HL-60 (cell line): ENCODE data around the gene AIG1.
"Not testable (repeated sequence)": the region's sequence is repeated elsewhere in the genome, so short reads cannot be mapped to it uniquely, and the experiment has no call there.

ENCODE experiments used
- DNase-seq, 2 experiments: peaks; one replicate each; pipeline ENCODE4 v3.0.0-alpha.2; 2010 to 2020; ENCODE audit warnings: low read depth in 1 of 2, low spot score in 1 of 2
- H3K27ac ChIP-seq: fragments of 250-450 bp; sonication (Bioruptor Pico); replicated peaks from 2 replicates; pipeline ENCODE4 v1.5.1; 2020; ENCODE audit warnings: mild to moderate bottlenecking, moderate library complexity
- H3K27me3 ChIP-seq: fragments of 250-450 bp; sonication (Bioruptor Pico); 2 replicates; pipeline ENCODE4 v1.5.1; 2021; ENCODE audit warnings: mild to moderate bottlenecking, moderate library complexity; ENCODE audit not compliant: insufficient read depth, poor library complexity, severe bottlenecking
- H3K4me3 ChIP-seq: replicated peaks from 2 replicates; pipeline ENCODE4 v1.5.1; 2011; ENCODE audit warnings: mild to moderate bottlenecking, control low read depth, low read length; ENCODE audit not compliant: insufficient read depth
- GABPA ChIP-seq: IDR thresholded peaks from 2 replicates; pipeline ENCODE4 v1.6.1; 2012; ENCODE audit warnings: low read depth
- POLR2AphosphoS5 ChIP-seq: IDR thresholded peaks from 2 replicates; pipeline ENCODE4 v1.6.1; 2012; ENCODE audit warnings: low read depth
- SPI1 ChIP-seq: IDR thresholded peaks from 2 replicates; pipeline ENCODE4 v1.6.1; 2012; ENCODE audit warnings: low read depth, mild to moderate bottlenecking, borderline replicate concordance
- TF ChIP-seq, protein P1 (sequence below): IDR thresholded peaks from one replicate; pipeline ENCODE4 v1.5.1; 2011; ENCODE audit warnings: low read length, control low read depth, inconsistent platforms; ENCODE audit not compliant: insufficient read depth
- TF ChIP-seq, protein P2 (sequence below): IDR thresholded peaks from 2 replicates; pipeline ENCODE4 v1.6.1; 2012; ENCODE audit warnings: low read depth; ENCODE audit not compliant: insufficient replicate concordance

AIG1 gene

DNA sequence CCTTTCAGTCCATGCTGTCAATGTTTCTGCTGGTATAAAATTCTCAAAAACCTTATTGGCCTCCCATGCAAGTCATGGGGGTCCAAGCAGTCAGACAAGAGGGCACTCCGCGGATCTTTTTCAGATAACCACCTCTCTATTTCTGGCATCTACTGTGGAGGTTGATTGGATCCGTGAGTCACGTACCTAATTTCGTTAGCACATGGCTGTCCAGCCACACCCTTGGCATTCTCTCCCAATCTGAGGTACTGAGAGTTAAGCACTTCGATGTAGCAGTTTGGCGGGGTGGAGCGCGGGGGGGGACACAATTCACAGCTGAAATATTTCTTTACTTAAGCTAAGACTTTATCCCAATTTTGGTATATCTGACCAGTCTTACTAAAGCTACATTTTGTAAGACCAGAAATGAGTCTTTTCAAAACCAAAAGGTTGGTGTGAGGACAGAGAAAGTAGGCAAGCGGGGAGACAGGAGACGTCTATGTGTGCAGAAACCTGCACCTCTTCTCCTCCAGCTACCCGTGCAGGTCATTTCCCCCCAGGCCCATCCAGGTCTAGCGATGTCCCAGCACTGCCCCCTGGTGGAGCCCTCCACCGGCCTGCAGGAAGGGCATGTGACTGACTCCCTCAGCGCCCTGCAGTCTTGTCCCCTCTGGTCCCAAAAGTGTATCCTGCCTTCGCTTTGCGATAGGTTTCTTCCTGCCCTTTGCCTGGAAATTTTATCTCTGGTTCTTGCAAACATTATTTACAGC is 276.7 kb downstream of the AIG1 start:
- DNase-seq, result peak in 1 of 2 experiments; percentile 38
- TF ChIP-seq, protein P1, sequence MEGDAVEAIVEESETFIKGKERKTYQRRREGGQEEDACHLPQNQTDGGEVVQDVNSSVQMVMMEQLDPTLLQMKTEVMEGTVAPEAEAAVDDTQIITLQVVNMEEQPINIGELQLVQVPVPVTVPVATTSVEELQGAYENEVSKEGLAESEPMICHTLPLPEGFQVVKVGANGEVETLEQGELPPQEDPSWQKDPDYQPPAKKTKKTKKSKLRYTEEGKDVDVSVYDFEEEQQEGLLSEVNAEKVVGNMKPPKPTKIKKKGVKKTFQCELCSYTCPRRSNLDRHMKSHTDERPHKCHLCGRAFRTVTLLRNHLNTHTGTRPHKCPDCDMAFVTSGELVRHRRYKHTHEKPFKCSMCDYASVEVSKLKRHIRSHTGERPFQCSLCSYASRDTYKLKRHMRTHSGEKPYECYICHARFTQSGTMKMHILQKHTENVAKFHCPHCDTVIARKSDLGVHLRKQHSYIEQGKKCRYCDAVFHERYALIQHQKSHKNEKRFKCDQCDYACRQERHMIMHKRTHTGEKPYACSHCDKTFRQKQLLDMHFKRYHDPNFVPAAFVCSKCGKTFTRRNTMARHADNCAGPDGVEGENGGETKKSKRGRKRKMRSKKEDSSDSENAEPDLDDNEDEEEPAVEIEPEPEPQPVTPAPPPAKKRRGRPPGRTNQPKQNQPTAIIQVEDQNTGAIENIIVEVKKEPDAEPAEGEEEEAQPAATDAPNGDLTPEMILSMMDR, result peak; percentile 13
- no peak for TF ChIP-seq GABPA
- Histone ChIP-seq H3K27ac (no peak overlapping the region), H3K4me3 (no peak overlapping the region), H3K27me3 (no peaks in the 10 kb centered on the region)

DNA sequence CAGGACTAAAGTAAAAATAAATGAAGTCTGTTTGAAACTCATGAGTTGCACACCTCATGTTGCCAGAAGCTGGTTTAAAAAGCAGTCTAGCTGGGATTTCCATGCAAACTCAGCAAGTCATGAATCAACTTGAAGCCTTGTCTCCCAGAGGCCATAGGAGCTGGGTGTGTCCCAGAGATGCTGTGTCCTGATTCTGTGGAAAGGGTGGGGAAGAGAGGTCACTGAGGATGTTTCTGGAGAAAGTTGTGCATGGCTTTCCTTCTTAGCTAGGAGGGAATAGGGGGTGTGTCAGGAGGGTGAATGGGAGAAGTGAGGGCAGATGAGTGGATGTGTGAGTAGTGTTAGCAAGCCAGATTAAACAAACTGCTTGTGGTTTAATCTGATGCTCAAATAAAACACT is 278.5 kb downstream of the AIG1 start:
- Histone ChIP-seq H3K4me3 (no peak overlapping the region), H3K27me3 (no peaks in the 10 kb centered on the region), H3K27ac (no peak overlapping the region)
- no peak for DNase-seq
- TF ChIP-seq, protein P2, sequence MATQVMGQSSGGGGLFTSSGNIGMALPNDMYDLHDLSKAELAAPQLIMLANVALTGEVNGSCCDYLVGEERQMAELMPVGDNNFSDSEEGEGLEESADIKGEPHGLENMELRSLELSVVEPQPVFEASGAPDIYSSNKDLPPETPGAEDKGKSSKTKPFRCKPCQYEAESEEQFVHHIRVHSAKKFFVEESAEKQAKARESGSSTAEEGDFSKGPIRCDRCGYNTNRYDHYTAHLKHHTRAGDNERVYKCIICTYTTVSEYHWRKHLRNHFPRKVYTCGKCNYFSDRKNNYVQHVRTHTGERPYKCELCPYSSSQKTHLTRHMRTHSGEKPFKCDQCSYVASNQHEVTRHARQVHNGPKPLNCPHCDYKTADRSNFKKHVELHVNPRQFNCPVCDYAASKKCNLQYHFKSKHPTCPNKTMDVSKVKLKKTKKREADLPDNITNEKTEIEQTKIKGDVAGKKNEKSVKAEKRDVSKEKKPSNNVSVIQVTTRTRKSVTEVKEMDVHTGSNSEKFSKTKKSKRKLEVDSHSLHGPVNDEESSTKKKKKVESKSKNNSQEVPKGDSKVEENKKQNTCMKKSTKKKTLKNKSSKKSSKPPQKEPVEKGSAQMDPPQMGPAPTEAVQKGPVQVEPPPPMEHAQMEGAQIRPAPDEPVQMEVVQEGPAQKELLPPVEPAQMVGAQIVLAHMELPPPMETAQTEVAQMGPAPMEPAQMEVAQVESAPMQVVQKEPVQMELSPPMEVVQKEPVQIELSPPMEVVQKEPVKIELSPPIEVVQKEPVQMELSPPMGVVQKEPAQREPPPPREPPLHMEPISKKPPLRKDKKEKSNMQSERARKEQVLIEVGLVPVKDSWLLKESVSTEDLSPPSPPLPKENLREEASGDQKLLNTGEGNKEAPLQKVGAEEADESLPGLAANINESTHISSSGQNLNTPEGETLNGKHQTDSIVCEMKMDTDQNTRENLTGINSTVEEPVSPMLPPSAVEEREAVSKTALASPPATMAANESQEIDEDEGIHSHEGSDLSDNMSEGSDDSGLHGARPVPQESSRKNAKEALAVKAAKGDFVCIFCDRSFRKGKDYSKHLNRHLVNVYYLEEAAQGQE, result no peak
- TF ChIP-seq, protein P1, result no peak
- no peak for TF ChIP-seq GABPA
- TF ChIP-seq POLR2AphosphoS5, result no peak
- no peak for TF ChIP-seq SPI1

DNA sequence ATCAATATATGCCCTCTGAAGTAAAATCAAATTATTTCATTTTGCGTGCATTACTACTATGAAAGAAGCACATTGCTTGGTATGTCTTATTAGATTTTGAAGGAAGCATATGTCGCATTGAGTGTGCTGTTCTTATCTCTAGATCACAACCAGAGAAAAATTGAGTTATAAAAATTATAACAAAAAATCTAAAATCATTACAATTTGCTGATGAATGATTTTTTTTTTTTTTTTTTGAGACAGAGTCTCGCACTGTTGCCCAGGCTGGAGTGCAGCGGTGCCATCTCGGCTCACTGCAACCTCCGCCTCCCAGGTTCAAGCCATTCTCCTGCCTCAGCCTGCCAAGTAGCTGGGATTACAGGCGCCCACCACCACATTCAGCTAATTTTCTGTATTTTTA is 284.8 kb downstream of the AIG1 start:
- not testable (repeated sequence) for H3K4me3 ChIP-seq, H3K27me3 ChIP-seq, H3K27ac ChIP-seq, DNase-seq

DNA sequence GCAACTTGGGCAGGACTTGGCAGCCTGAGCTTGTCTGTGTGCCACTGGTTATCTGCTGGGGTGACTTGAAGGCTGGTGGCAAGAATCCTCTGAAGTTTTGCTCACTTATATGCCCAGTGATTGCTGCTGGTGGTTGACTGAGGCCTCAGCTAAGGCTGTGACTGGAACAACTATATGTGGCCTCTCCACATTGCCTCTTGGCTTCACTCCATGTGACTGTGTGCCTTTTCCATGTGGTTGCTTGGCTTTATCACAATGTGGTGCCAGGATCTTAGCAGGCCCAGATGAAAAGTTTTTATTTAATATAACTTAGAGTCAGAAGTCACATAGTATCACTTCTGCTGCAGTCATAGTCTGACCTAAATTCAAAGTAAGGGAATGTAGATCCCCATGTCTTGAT is 285.3 kb downstream of the AIG1 start:
- TF ChIP-seq POLR2AphosphoS5, result no peak
- TF ChIP-seq, protein P2, result no peak
- no peak for TF ChIP-seq GABPA
- TF ChIP-seq SPI1, result no peak
- TF ChIP-seq, protein P1, result no peak
- no peak for DNase-seq
- Histone ChIP-seq H3K27ac (no peak overlapping the region), H3K27me3 (no peaks in the 10 kb centered on the region), H3K4me3 (no peak overlapping the region)
